Measurements from ENCODE around the gene SCD. TPM values are rescaled to one million over a fixed set of nuclear protein-coding genes. Genes with fewer than 3 reads are reported as not detected.

Gene SCD
- total and polyA plus RNA-seq, 2 of the 13 experiments (the other 11 are each of a cell fraction or from before 2014, with no cell fraction given) = 492 to 512 TPM

DNA sequence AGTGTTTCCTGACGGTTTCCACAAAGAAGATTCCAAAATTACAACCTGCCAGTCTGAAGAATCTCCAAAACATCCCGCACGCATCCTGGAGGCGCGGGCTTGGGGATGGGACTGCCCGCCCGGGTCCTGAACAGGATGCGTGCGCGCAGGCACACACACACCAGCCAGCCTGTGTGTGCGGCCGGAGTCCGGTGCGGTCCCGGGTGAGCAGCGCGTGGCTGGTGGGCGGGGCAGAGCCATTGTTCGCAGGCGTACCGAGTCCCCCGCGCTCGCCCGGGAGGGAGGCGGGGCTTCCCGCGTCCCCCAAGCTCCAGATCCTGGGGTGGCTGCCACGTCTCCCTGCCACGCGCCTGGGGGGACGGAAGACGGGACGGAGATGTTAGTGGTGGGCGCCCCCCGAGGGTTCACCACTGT is 675 bp upstream of the SCD start (continued):
- no peak for TF ChIP-seq ZNF317 (CRISPR knock-in tag; IDR thresholded peaks at IDR 0.05)
- TF ChIP-seq, protein P1, sequence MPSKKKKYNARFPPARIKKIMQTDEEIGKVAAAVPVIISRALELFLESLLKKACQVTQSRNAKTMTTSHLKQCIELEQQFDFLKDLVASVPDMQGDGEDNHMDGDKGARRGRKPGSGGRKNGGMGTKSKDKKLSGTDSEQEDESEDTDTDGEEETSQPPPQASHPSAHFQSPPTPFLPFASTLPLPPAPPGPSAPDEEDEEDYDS (CRISPR knock-in tag; IDR thresholded peaks at IDR 0.05) = peak; percentile 61; the same call in 1 of the 2 replicates
- TF ChIP-seq ZBTB8A (CRISPR knock-in tag; IDR thresholded peaks at IDR 0.05; ENCODE audit: borderline replicate concordance, low read depth) = no peak
- TF ChIP-seq, protein P2, sequence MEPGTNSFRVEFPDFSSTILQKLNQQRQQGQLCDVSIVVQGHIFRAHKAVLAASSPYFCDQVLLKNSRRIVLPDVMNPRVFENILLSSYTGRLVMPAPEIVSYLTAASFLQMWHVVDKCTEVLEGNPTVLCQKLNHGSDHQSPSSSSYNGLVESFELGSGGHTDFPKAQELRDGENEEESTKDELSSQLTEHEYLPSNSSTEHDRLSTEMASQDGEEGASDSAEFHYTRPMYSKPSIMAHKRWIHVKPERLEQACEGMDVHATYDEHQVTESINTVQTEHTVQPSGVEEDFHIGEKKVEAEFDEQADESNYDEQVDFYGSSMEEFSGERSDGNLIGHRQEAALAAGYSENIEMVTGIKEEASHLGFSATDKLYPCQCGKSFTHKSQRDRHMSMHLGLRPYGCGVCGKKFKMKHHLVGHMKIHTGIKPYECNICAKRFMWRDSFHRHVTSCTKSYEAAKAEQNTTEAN (CRISPR knock-in tag; conservative IDR thresholded peaks at IDR 0.05) = 0 out of 2 replicates have a peak, but pooled peaks have one; percentile 34
- peak; percentile 99 for TF ChIP-seq SOX5 (CRISPR knock-in tag; IDR thresholded peaks at IDR 0.05; ENCODE audit: borderline replicate concordance)
- TF ChIP-seq ATM (IDR thresholded peaks at IDR 0.05; ENCODE audit: borderline replicate concordance) = no peak
- TF ChIP-seq KAT2B (IDR thresholded peaks at IDR 0.05; ENCODE audit: borderline replicate concordance, low read depth, low read length) = no peak
- TF ChIP-seq YY1 (IDR thresholded peaks at IDR 0.05; ENCODE audit: insufficient read depth, insufficient replicate concordance, low read depth, low read length) = peak; percentile 41
- TF ChIP-seq CEBPB (IDR thresholded peaks at IDR 0.05; ENCODE audit: borderline replicate concordance, low read depth, low read length) = no peak
- TF ChIP-seq HNRNPK (IDR thresholded peaks at IDR 0.05; ENCODE audit: low read depth, low read length, poor library complexity, severe bottlenecking) = no peak
- TF ChIP-seq HOXD1 (CRISPR knock-in tag; IDR thresholded peaks at IDR 0.05) = peak; percentile 82
- TF ChIP-seq ELF3 (CRISPR knock-in tag; IDR thresholded peaks at IDR 0.05) = peak; percentile 65; the same call in 1 of the 2 replicates
- no peak for TF ChIP-seq JUN (CRISPR knock-in tag; IDR thresholded peaks at IDR 0.05)
- TF ChIP-seq PCBP2 (optimal IDR thresholded peaks at IDR 0.05; ENCODE audit: low read depth, low read length, poor library complexity, severe bottlenecking) = no peak
- TF ChIP-seq, protein P3, sequence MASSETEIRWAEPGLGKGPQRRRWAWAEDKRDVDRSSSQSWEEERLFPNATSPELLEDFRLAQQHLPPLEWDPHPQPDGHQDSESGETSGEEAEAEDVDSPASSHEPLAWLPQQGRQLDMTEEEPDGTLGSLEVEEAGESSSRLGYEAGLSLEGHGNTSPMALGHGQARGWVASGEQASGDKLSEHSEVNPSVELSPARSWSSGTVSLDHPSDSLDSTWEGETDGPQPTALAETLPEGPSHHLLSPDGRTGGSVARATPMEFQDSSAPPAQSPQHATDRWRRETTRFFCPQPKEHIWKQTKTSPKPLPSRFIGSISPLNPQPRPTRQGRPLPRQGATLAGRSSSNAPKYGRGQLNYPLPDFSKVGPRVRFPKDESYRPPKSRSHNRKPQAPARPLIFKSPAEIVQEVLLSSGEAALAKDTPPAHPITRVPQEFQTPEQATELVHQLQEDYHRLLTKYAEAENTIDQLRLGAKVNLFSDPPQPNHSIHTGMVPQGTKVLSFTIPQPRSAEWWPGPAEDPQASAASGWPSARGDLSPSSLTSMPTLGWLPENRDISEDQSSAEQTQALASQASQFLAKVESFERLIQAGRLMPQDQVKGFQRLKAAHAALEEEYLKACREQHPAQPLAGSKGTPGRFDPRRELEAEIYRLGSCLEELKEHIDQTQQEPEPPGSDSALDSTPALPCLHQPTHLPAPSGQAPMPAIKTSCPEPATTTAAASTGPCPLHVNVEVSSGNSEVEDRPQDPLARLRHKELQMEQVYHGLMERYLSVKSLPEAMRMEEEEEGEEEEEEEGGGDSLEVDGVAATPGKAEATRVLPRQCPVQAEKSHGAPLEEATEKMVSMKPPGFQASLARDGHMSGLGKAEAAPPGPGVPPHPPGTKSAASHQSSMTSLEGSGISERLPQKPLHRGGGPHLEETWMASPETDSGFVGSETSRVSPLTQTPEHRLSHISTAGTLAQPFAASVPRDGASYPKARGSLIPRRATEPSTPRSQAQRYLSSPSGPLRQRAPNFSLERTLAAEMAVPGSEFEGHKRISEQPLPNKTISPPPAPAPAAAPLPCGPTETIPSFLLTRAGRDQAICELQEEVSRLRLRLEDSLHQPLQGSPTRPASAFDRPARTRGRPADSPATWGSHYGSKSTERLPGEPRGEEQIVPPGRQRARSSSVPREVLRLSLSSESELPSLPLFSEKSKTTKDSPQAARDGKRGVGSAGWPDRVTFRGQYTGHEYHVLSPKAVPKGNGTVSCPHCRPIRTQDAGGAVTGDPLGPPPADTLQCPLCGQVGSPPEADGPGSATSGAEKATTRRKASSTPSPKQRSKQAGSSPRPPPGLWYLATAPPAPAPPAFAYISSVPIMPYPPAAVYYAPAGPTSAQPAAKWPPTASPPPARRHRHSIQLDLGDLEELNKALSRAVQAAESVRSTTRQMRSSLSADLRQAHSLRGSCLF (CRISPR knock-in tag; IDR thresholded peaks at IDR 0.05; ENCODE audit: borderline replicate concordance) = no peak
- no peak; the same call in 1 of the 2 replicates for TF ChIP-seq HNRNPL (IDR thresholded peaks at IDR 0.05; ENCODE audit: low read depth, low read length)
- TF ChIP-seq, protein P4, sequence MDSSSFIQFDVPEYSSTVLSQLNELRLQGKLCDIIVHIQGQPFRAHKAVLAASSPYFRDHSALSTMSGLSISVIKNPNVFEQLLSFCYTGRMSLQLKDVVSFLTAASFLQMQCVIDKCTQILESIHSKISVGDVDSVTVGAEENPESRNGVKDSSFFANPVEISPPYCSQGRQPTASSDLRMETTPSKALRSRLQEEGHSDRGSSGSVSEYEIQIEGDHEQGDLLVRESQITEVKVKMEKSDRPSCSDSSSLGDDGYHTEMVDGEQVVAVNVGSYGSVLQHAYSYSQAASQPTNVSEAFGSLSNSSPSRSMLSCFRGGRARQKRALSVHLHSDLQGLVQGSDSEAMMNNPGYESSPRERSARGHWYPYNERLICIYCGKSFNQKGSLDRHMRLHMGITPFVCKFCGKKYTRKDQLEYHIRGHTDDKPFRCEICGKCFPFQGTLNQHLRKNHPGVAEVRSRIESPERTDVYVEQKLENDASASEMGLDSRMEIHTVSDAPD (CRISPR knock-in tag; IDR thresholded peaks at IDR 0.05) = no peak
- no peak for TF ChIP-seq ZNF101 (CRISPR knock-in tag; IDR thresholded peaks at IDR 0.05; ENCODE audit: borderline replicate concordance, low read depth)
- peak; percentile 47; the same call in 1 of the 2 replicates for TF ChIP-seq HNF4A (CRISPR knock-in tag; IDR thresholded peaks at IDR 0.05)
- TF ChIP-seq JUNB (CRISPR knock-in tag; IDR thresholded peaks at IDR 0.05; ENCODE audit: borderline replicate concordance) = no peak
- TF ChIP-seq, protein P5, sequence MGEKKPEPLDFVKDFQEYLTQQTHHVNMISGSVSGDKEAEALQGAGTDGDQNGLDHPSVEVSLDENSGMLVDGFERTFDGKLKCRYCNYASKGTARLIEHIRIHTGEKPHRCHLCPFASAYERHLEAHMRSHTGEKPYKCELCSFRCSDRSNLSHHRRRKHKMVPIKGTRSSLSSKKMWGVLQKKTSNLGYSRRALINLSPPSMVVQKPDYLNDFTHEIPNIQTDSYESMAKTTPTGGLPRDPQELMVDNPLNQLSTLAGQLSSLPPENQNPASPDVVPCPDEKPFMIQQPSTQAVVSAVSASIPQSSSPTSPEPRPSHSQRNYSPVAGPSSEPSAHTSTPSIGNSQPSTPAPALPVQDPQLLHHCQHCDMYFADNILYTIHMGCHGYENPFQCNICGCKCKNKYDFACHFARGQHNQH (CRISPR knock-in tag; IDR thresholded peaks at IDR 0.05) = no peak
